Measurements from ENCODE around the gene TRPM8.
"Not testable (repeated sequence)": the region's sequence is repeated elsewhere in the genome, so short reads cannot be mapped to it uniquely, and the experiment has no call there.

Gene TRPM8

GRCh38 chr2:233938676-233939370, 21.6 kb downstream of the TRPM8 start:
- no peak for DNase-seq (ENCODE audit: low read depth)

GRCh38 chr2:233940376-233941276, 23.5 kb downstream of the TRPM8 start:
- no peak for DNase-seq (ENCODE audit: low read depth)

GRCh38 chr2:233942731-233943130, 25.6 kb downstream of the TRPM8 start:
- no peak for DNase-seq (ENCODE audit: low read depth)

- DNase-seq (ENCODE audit: low read depth), result no peak
Measured at GRCh38 chr2:233944269-233944668, 27.1 kb downstream of the TRPM8 start.

- no peak for DNase-seq (ENCODE audit: low read depth)
Measured at GRCh38 chr2:233944722-233945121, 27.5 kb downstream of the TRPM8 start.

- no peak for DNase-seq (ENCODE audit: low read depth)
Measured at GRCh38 chr2:233945146-233945545, 28.0 kb downstream of the TRPM8 start.

- DNase-seq (ENCODE audit: low read depth), result no peak
Measured at GRCh38 chr2:233950078-233950825, 33.1 kb downstream of the TRPM8 start.

- no peak for DNase-seq (ENCODE audit: low read depth)
Measured at GRCh38 chr2:233952335-233952734, 35.2 kb downstream of the TRPM8 start.

- no peak for DNase-seq (ENCODE audit: low read depth)
Measured at GRCh38 chr2:233953087-233953801, 36.1 kb downstream of the TRPM8 start.

- DNase-seq (ENCODE audit: low read depth), result no peak
Measured at GRCh38 chr2:233960203-233960602, 43.0 kb downstream of the TRPM8 start.

- no peak for DNase-seq (ENCODE audit: low read depth)
Measured at GRCh38 chr2:233961905-233962304, 44.7 kb downstream of the TRPM8 start.

- DNase-seq (ENCODE audit: low read depth), result no peak
Measured at GRCh38 chr2:233964581-233964980, 47.4 kb downstream of the TRPM8 start.

GRCh38 chr2:233965032-233965603, 47.9 kb downstream of the TRPM8 start:
- DNase-seq (ENCODE audit: low read depth), result no peak

GRCh38 chr2:233965646-233966045, 48.5 kb downstream of the TRPM8 start:
- DNase-seq (ENCODE audit: low read depth), result not testable (repeated sequence)

- no peak for DNase-seq (ENCODE audit: low read depth)
Measured at GRCh38 chr2:233966388-233966787, 49.2 kb downstream of the TRPM8 start.

- no peak for DNase-seq (ENCODE audit: low read depth)
Measured at GRCh38 chr2:233967164-233967563, 50.0 kb downstream of the TRPM8 start.

GRCh38 chr2:233968556-233968955, 51.4 kb downstream of the TRPM8 start:
- no peak for DNase-seq (ENCODE audit: low read depth)

GRCh38 chr2:233972460-233972859, 55.3 kb downstream of the TRPM8 start:
- DNase-seq (ENCODE audit: low read depth), result not testable (repeated sequence)

- DNase-seq (ENCODE audit: low read depth), result no peak
Measured at GRCh38 chr2:233972941-233973575, 55.9 kb downstream of the TRPM8 start.

GRCh38 chr2:233973786-233974185, 56.6 kb downstream of the TRPM8 start:
- DNase-seq (ENCODE audit: low read depth), result no peak

GRCh38 chr2:233974530-233975071, 57.4 kb downstream of the TRPM8 start:
- DNase-seq (ENCODE audit: low read depth), result no peak

All from CMK (cell line).